B cell (primary cell): ENCODE data around the gene TEX19. TPM values are rescaled to one million over a fixed set of nuclear protein-coding genes. Genes with fewer than 3 reads are reported as not detected.

Experiments
- ATAC-seq: fragments of 200-7000 bp; cut with Tn5 transposase; one replicate; pipeline ENCODE4 v1.10.0; 2021; ENCODE audit warnings: low read depth, mild to moderate bottlenecking, moderate number of reproducible peaks, moderate library complexity
- CTCF ChIA-PET: fragments of 350-600 bp; sonication (Branson Sonifier 250); formaldehyde crosslinking; loops from one replicate; lab custom pipeline; 2021; ENCODE audit warnings: antibody characterized with exemption, inconsistent platforms; lab: Charles Lee
- POLR2A ChIA-PET: fragments of 350-600 bp; sonication (Branson Sonifier 250); formaldehyde crosslinking; loops from one replicate; lab custom pipeline; 2021; ENCODE audit warnings: antibody characterized with exemption; lab: Charles Lee
- DNase-seq: peaks from one replicate; pipeline ENCODE4 v3.0.0; 2013
- H2AFZ ChIP-seq: 2 replicates; pipeline ENCODE4 v1.6.1; 2012; ENCODE audit warnings: mild to moderate bottlenecking, low read depth, low read length; ENCODE audit not compliant: insufficient read depth, poor library complexity, severe bottlenecking
- H3K27ac ChIP-seq, 2 donors: 1 replicate in 1 of 2; 2 replicates in 1 of 2; pipeline ENCODE4 v1.5.1; 2012 to 2013; ENCODE audit warnings: low read length in 2 of 2, mild to moderate bottlenecking in 2 of 2, moderate library complexity in 1 of 2
- H3K27me3 ChIP-seq, 4 experiments: fragments of 200-600 bp in 1 of 4; sonication (generic) in 1 of 4; replicated peaks in 1 of 4; 1 replicate in 2 of 4; 2 replicates in 2 of 4; pipeline versions ENCODE4 v1.6.1 to v1.7.0; 2013 to 2016; ENCODE audit warnings: low read length in 3 of 4, mild to moderate bottlenecking in 2 of 4, mixed read lengths in 1 of 4, moderate library complexity in 1 of 4; ENCODE audit not compliant: insufficient read depth in 4 of 4, control insufficient read depth in 3 of 4; ENCODE audit errors: control extremely low read depth in 1 of 4
- H3K36me3 ChIP-seq, 2 experiments: replicated peaks in 1 of 2; 1 replicate in 1 of 2; 2 replicates in 1 of 2; pipeline versions ENCODE4 v1.6.1 to v1.7.1; 2013; ENCODE audit warnings: low read length in 1 of 2; ENCODE audit not compliant: insufficient read depth in 2 of 2, control insufficient read depth in 1 of 2; ENCODE audit errors: control extremely low read depth in 1 of 2, extremely low read depth in 1 of 2
- H3K4me1 ChIP-seq, 2 donors: fragments of 200-600 bp in 1 of 2; sonication (generic) in 1 of 2; 1 replicate in 1 of 2; 2 replicates in 1 of 2; pipeline versions ENCODE4 v1.5.1 to v1.6.1; 2013 to 2017; ENCODE audit warnings: low read length in 2 of 2; ENCODE audit not compliant: control insufficient read depth in 2 of 2, insufficient read depth in 2 of 2
- H3K4me2 ChIP-seq: replicated peaks from 2 replicates; pipeline ENCODE3; 2012; ENCODE audit warnings: mild to moderate bottlenecking, low read depth, low read length; ENCODE audit not compliant: poor library complexity, severe bottlenecking
- H3K4me3 ChIP-seq, 5 experiments: fragments of 200-600 bp in 1 of 5; sonication (generic) in 1 of 5; 1 replicate in 3 of 5; 2 replicates in 2 of 5; pipeline versions ENCODE4 v1.5.1 to v1.7.0; 2011 to 2016; ENCODE audit warnings: low read length in 4 of 5, mild to moderate bottlenecking in 4 of 5, low read depth in 2 of 5, control low read depth in 1 of 5, moderate library complexity in 1 of 5; ENCODE audit not compliant: insufficient read depth in 1 of 5; ENCODE audit errors: control extremely low read depth in 1 of 5, extremely low read depth in 1 of 5
- H3K79me2 ChIP-seq: fragments of 200-600 bp; sonication (generic); one replicate; pipeline ENCODE4 v1.6.0; 2016; ENCODE audit warnings: low read length; ENCODE audit not compliant: control insufficient read depth, insufficient read depth
- H3K9ac ChIP-seq: fragments of 200-600 bp; sonication (generic); 2 replicates; pipeline ENCODE4 v1.6.1; 2017; ENCODE audit warnings: mild to moderate bottlenecking, low read length, moderate library complexity
- H3K9me3 ChIP-seq, 3 donors: one replicate each; pipeline versions ENCODE4 v1.6.1 to v1.7.1; 2013; ENCODE audit warnings: low read length in 2 of 3; ENCODE audit not compliant: control insufficient read depth in 2 of 3, insufficient read depth in 1 of 3; ENCODE audit errors: control extremely low read depth in 1 of 3
- H4K20me1 ChIP-seq: 2 replicates; pipeline ENCODE4 v1.6.0; 2012; ENCODE audit warnings: mild to moderate bottlenecking, low read length; ENCODE audit not compliant: insufficient read depth, control insufficient read depth, poor library complexity, severe bottlenecking
- H3K27ac Mint-ChIP-seq: one replicate; pipeline ENCODE4 v1.8.0; 2021; ENCODE audit warnings: mixed read lengths
- H3K27me3 Mint-ChIP-seq: one replicate; pipeline ENCODE4 v1.8.0; 2021; ENCODE audit warnings: mixed read lengths
- H3K4me1 Mint-ChIP-seq: one replicate; pipeline ENCODE4 v1.8.0; 2021; ENCODE audit warnings: mixed read lengths
- H3K4me3 Mint-ChIP-seq: one replicate; pipeline ENCODE4 v1.8.0; 2021; ENCODE audit warnings: mixed read lengths
- H3K9me3 Mint-ChIP-seq: one replicate; pipeline ENCODE4 v1.8.0; 2022; ENCODE audit warnings: mixed read lengths; ENCODE audit not compliant: insufficient read depth
- CTCF ChIP-seq: fragments of 200-600 bp; IDR thresholded peaks from one replicate; pipeline ENCODE4 v1.8.0; 2022; ENCODE audit warnings: antibody characterized with exemption, mild to moderate bottlenecking
- EZH2 ChIP-seq: IDR thresholded peaks from 2 replicates; pipeline ENCODE4 v1.6.1; 2012; ENCODE audit warnings: borderline replicate concordance, low read depth, mild to moderate bottlenecking, moderate library complexity, low read length; ENCODE audit not compliant: insufficient read depth, poor library complexity, severe bottlenecking
- WGBS: methylation state at CpG from one replicate; pipeline ENCODE4 v1.1.5; 2013; ENCODE audit warnings: missing lambda C conversion rate; ENCODE audit not compliant: insufficient coverage; 5-methylcytosine and 5-hydroxymethylcytosine counted together
- intact Hi-C: fragments of 100-400 bp; cut with micrococcal nuclease; formaldehyde crosslinking; loops from one replicate; pipeline ENCODE4 v1.10.0; 2022
- polyA plus RNA-seq: library from polyadenylated mRNA; depleted of rRNA; stranded (reverse); fragments of >200 nt; gene quantifications from 2 replicates; pipeline ENCODE4 v1.2.3, GENCODE V29; 2012
- total RNA-seq, 2 donors: library from RNA; stranded (reverse); fragments of 120-200 nt in 1 of 2; gene quantifications; 1 replicate in 1 of 2; 2 replicates in 1 of 2; pipeline versions ENCODE4 v1.2.3 to v1.2.4, GENCODE V29; 2013 to 2022

Gene TEX19
- total and polyA plus RNA-seq, 2 donors (not counting 1 experiment from before 2014, with no cell fraction given), result not detected

DNA sequence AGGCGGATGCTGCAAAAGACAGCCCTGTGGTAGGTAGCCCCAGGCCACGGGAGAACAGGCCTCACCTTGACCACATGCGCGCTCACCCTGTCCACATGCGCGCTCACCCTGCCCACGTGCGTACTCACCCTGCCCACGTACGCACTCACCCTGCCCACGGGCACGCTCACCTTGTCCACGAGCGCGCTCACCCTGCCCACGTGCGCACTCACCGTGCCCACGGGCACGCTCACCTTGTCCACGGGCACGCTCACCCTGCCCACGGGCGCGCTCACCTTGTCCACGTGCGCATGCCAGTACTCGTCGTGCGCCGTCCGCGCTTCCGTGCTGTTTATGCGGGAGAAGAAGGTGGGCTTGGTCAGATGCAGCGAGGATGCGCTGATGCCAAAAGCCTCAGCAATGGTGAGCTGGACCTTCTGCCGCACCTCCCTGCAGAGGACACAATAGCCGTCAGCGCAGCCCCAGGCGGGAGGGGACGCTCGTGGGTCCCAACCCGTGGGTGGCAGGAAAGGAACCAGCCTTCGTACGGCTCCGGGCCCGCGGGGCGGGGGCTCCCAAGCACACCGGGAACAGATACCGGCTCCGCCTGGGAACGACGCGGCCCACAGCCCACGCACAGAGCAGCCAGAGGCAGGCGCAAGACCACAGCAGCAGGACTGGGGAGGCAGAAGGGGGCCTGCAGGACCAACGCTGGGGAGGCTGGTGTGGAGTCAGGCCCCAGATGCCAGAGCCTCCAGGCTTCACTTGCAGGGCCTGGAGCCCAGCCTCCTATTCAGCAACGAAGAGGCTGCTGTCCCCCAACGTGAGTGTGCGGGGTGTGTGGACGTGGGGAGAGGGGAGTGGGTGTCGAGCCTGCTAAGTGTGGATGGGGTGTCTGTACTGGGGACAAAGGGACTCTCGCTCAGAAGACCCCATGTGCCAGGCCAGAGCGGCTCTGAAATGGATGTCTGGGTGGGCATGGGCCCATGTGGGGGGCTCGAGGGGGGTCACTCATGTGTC, 44.9 kb downstream of the TEX19 start:
- ATAC-seq, result no peak

More for the DNA sequence above, 44.9 kb downstream of the TEX19 start:
- Histone ChIP-seq H2AFZ (no peak overlapping the region), H3K27me3 (no peaks in the 10 kb centered on the region), H3K4me1 (peaks cover 12 to 25% of the 10 kb centered on the region in 2 donors), H3K9me3 (no peaks in the 10 kb centered on the region), H3K79me2 (no peaks in the 10 kb centered on the region), H3K4me2 (no peak overlapping the region), H3K9ac (no peak overlapping the region), H3K4me3 (no peak overlapping the region), H3K27ac (no peak overlapping the region), H3K36me3 (peaks cover 2 to 24% of the 10 kb centered on the region in 2 experiments), H4K20me1 (no peaks in the 10 kb centered on the region)
- Mint-ChIP-seq H3K27ac (no peak overlapping the region), H3K4me1 (peaks cover 18% of the 10 kb centered on the region), H3K9me3 (no peaks in the 10 kb centered on the region), H3K27me3 (no peaks in the 10 kb centered on the region), H3K4me3 (no peak overlapping the region)
- CTCF ChIA-PET, result no interaction called here
- intact Hi-C loops, result no loop called here
- WGBS, result 98% methylated on average over 65 of the region's 67 CpGs
- POLR2A ChIA-PET, result no interaction called here
- TF ChIP-seq CTCF (no peak), EZH2 (no peak)
- no peak for DNase-seq
